GM23338 (cell line): ENCODE measurements around the gene RAB3GAP1. TPM values are rescaled to one million over a fixed set of nuclear protein-coding genes. Genes with fewer than 3 reads are reported as not detected.

Experiments
- ATAC-seq: fragments of 200-7000 bp; cut with Tn5 transposase; 3 replicates; pipeline ENCODE4 v1.9.1; 2020
- DNase-seq: peaks from one replicate; pipeline ENCODE4 v3.0.0-alpha.2; 2015; ENCODE audit warnings: low spot score
- H2AFZ ChIP-seq: fragments of 200-600 bp; sonication (generic); 2 replicates; pipeline ENCODE4 v1.8.0; 2016; ENCODE audit warnings: antibody characterized with exemption, mild to moderate bottlenecking, moderate library complexity
- H3F3A ChIP-seq: fragments of 200-600 bp; sonication (generic); replicated peaks from 2 replicates; pipeline ENCODE4 v1.8.0; 2017; ENCODE audit warnings: antibody characterized with exemption, mixed run types, low read depth
- H3K27ac ChIP-seq: fragments of 200-600 bp; sonication (generic); 2 replicates; pipeline ENCODE4 v1.6.1; 2016; ENCODE audit warnings: low read depth
- H3K27me3 ChIP-seq: fragments of 200-600 bp; sonication (generic); 2 replicates; pipeline ENCODE4 v1.8.0; 2016; ENCODE audit warnings: mild to moderate bottlenecking, mixed run types, moderate library complexity; ENCODE audit not compliant: insufficient read depth
- H3K36me3 ChIP-seq: fragments of 200-600 bp; sonication (generic); 2 replicates; pipeline ENCODE4 v1.8.0; 2016; ENCODE audit warnings: mild to moderate bottlenecking; ENCODE audit not compliant: insufficient read depth
- H3K4me1 ChIP-seq: fragments of 200-600 bp; sonication (generic); 2 replicates; pipeline ENCODE4 v1.8.0; 2016; ENCODE audit warnings: mild to moderate bottlenecking, moderate library complexity; ENCODE audit not compliant: insufficient read depth
- H3K4me2 ChIP-seq: fragments of 200-600 bp; sonication (generic); 2 replicates; pipeline ENCODE4 v1.7.1; 2017; ENCODE audit warnings: mixed run types
- H3K4me3 ChIP-seq: fragments of 200-600 bp; sonication (generic); 2 replicates; pipeline ENCODE4 v1.6.1; 2016; ENCODE audit warnings: mixed run types
- H3K79me2 ChIP-seq: fragments of 200-600 bp; sonication (generic); replicated peaks from 2 replicates; pipeline ENCODE4 v1.8.0; 2017; ENCODE audit warnings: mild to moderate bottlenecking; ENCODE audit not compliant: insufficient read depth
- H3K9me2 ChIP-seq: fragments of 200-600 bp; sonication (generic); 2 replicates; pipeline ENCODE4 v1.8.0; 2017; ENCODE audit not compliant: insufficient read depth
- H4K20me1 ChIP-seq: fragments of 200-600 bp; sonication (generic); replicated peaks from 2 replicates; pipeline ENCODE4 v1.8.0; 2017; ENCODE audit warnings: mild to moderate bottlenecking; ENCODE audit not compliant: insufficient read depth
- H3K27ac Mint-ChIP-seq: 2 replicates; pipeline ENCODE4 v1.8.0; 2020; ENCODE audit warnings: inconsistent platforms, mild to moderate bottlenecking, moderate library complexity, mixed read lengths
- H3K27me3 Mint-ChIP-seq: 3 replicates; pipeline ENCODE4 v1.8.0; 2022; ENCODE audit warnings: low read depth, mild to moderate bottlenecking, moderate library complexity, mixed read lengths, inconsistent platforms; ENCODE audit not compliant: insufficient read depth, poor library complexity
- H3K36me3 Mint-ChIP-seq: 3 replicates; pipeline ENCODE4 v1.8.0; 2021; ENCODE audit warnings: low read depth, mild to moderate bottlenecking, inconsistent platforms, moderate library complexity, mixed read lengths
- H3K4me1 Mint-ChIP-seq: 3 replicates; pipeline ENCODE4 v1.8.0; 2020; ENCODE audit warnings: mild to moderate bottlenecking, inconsistent platforms, mixed read lengths
- H3K4me3 Mint-ChIP-seq: 3 replicates; pipeline ENCODE4 v1.8.0; 2021; ENCODE audit warnings: moderate library complexity, mild to moderate bottlenecking, inconsistent platforms, mixed read lengths
- H3K9me3 Mint-ChIP-seq: 3 replicates; pipeline ENCODE4 v1.8.0; 2020; ENCODE audit warnings: moderate library complexity, mild to moderate bottlenecking, inconsistent platforms, mixed read lengths
- CREB1 ChIP-seq: fragments of 250-450 bp; sonication (Bioruptor Pico); IDR thresholded peaks from 2 replicates; pipeline ENCODE4 v1.5.0; 2020; ENCODE audit warnings: low read depth, mild to moderate bottlenecking, moderate library complexity
- EZH2 ChIP-seq: fragments of 200-600 bp; sonication (generic); IDR thresholded peaks from one replicate; pipeline ENCODE4 v1.8.0; 2017; ENCODE audit warnings: antibody characterized with exemption, mild to moderate bottlenecking, low read depth; ENCODE audit not compliant: unreplicated experiment
- EZH2phosphoT487 ChIP-seq: fragments of 200-600 bp; sonication (generic); IDR thresholded peaks from one replicate; pipeline ENCODE4 v1.8.1; 2018; ENCODE audit warnings: antibody characterized with exemption; ENCODE audit not compliant: unreplicated experiment
- POLR2AphosphoS5 ChIP-seq: IDR thresholded peaks from 2 replicates; pipeline ENCODE4 v1.6.1; 2016; ENCODE audit warnings: antibody characterized with exemption, low read depth
- REST ChIP-seq: IDR thresholded peaks from one replicate; pipeline ENCODE4 v1.6.1; 2018; ENCODE audit warnings: antibody characterized with exemption; ENCODE audit not compliant: unreplicated experiment
- STAT1 ChIP-seq: IDR thresholded peaks from one replicate; pipeline ENCODE4 v1.6.1; 2016; ENCODE audit warnings: antibody characterized with exemption; ENCODE audit not compliant: unreplicated experiment
- ZNF331 ChIP-seq: fragments of 250-450 bp; sonication (Bioruptor Pico); IDR thresholded peaks from 2 replicates; pipeline ENCODE4 v1.5.0; 2020; ENCODE audit warnings: low read depth, mild to moderate bottlenecking, moderate library complexity
- polyA plus RNA-seq: library from polyadenylated mRNA; unstranded; fragments of >200 nt; fragmentation: Nextera tagmentation; extraction: Ambion mirVana; gene quantifications from 2 replicates; pipeline ENCODE4 v1.2.1, GENCODE V29; 2016
- total RNA-seq: library from RNA; depleted of rRNA; stranded (reverse); fragments of >200 nt; shearing (Covaris generic); gene quantifications from 2 replicates; pipeline ENCODE4 v1.2.3, GENCODE V29; 2014
- TF ChIP-seq, protein P1 (sequence below): IDR thresholded peaks from 2 replicates; pipeline ENCODE4 v1.6.1; 2016; ENCODE audit warnings: antibody characterized with exemption
- TF ChIP-seq, protein P2 (sequence below), 2 experiments: fragments of 200-600 bp in 1 of 2; sonication (generic) in 1 of 2; conservative IDR thresholded peaks; 2 replicates each; pipeline versions ENCODE4 v1.5.1 to v1.6.1; 2016 to 2017; ENCODE audit warnings: antibody characterized with exemption in 2 of 2, low read depth in 2 of 2, mild to moderate bottlenecking in 2 of 2, moderate library complexity in 1 of 2
- TF ChIP-seq, protein P3 (sequence below): fragments of 250-450 bp; sonication (Bioruptor Pico); IDR thresholded peaks from 2 replicates; pipeline ENCODE4 v1.5.0; 2020; ENCODE audit warnings: mild to moderate bottlenecking, moderate library complexity

The RAB3GAP1 gene
- total and polyA plus RNA-seq, 2 experiments from 2014 or later: 22.5 to 40.4 TPM

- no peaks in the 10 kb centered on the region for H3K4me1 Mint-ChIP-seq
- H3K36me3 Mint-ChIP-seq: no peaks in the 10 kb centered on the region
- Histone ChIP-seq H3K36me3 (no peaks in the 10 kb centered on the region), H3K27ac (no peak overlapping the region), H3K4me1 (no peaks in the 10 kb centered on the region), H3K9me2 (no peaks in the 10 kb centered on the region), H4K20me1 (no peaks in the 10 kb centered on the region), H3F3A (no peaks in the 10 kb centered on the region), H3K79me2 (no peaks in the 10 kb centered on the region), H3K4me3 (no peak overlapping the region), H2AFZ (no peak overlapping the region), H3K27me3 (no peaks in the 10 kb centered on the region), H3K4me2 (no peak overlapping the region)
- TF ChIP-seq REST (no peak), POLR2AphosphoS5 (no peak), EZH2phosphoT487 (no peak), ZNF331 (no peak), EZH2 (no peak), CREB1 (CRISPR knock-in tag) (no peak), STAT1 (no peak)
- TF ChIP-seq, protein P1, sequence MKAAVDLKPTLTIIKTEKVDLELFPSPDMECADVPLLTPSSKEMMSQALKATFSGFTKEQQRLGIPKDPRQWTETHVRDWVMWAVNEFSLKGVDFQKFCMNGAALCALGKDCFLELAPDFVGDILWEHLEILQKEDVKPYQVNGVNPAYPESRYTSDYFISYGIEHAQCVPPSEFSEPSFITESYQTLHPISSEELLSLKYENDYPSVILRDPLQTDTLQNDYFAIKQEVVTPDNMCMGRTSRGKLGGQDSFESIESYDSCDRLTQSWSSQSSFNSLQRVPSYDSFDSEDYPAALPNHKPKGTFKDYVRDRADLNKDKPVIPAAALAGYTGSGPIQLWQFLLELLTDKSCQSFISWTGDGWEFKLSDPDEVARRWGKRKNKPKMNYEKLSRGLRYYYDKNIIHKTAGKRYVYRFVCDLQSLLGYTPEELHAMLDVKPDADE: no peak
- TF ChIP-seq, protein P2, sequence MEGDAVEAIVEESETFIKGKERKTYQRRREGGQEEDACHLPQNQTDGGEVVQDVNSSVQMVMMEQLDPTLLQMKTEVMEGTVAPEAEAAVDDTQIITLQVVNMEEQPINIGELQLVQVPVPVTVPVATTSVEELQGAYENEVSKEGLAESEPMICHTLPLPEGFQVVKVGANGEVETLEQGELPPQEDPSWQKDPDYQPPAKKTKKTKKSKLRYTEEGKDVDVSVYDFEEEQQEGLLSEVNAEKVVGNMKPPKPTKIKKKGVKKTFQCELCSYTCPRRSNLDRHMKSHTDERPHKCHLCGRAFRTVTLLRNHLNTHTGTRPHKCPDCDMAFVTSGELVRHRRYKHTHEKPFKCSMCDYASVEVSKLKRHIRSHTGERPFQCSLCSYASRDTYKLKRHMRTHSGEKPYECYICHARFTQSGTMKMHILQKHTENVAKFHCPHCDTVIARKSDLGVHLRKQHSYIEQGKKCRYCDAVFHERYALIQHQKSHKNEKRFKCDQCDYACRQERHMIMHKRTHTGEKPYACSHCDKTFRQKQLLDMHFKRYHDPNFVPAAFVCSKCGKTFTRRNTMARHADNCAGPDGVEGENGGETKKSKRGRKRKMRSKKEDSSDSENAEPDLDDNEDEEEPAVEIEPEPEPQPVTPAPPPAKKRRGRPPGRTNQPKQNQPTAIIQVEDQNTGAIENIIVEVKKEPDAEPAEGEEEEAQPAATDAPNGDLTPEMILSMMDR (conservative IDR thresholded peaks at IDR 0.05; ENCODE audit: low read depth in 2 of 2): no peak
- no peak overlapping the region for H3K27ac Mint-ChIP-seq
- no peak for ATAC-seq
- H3K4me3 Mint-ChIP-seq: no peak overlapping the region
- DNase-seq: no peak
- H3K9me3 Mint-ChIP-seq: no peaks in the 10 kb centered on the region
- H3K27me3 Mint-ChIP-seq: no peaks in the 10 kb centered on the region
Observed at GRCh38 chr2:135203944-135204343, 151.9 kb downstream of the RAB3GAP1 start.

DNA sequence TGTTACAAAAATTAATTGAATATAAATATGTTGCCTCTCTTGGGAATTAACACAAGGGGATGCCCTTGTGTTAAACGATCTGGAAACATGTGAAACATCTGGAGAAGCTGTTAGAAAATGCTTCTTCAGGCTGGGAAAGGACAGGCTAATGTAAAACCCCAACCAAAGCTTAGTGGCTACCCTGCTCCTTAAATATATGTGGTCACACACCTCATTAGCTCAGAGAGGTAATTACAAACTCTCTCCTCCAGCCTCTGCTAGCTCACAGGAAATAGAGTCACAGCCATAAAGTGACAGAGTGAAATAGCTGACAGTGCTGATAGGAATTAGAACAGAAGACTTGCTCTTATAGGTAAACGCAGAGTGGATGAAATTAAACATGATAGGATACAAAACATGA, 155.9 kb downstream of the RAB3GAP1 start:
- no peaks in the 10 kb centered on the region for H3K9me2 ChIP-seq
- Mint-ChIP-seq H3K36me3 (no peaks in the 10 kb centered on the region), H3K4me3 (no peak overlapping the region), H3K4me1 (peaks cover 14% of the 10 kb centered on the region), H3K27ac (no peak overlapping the region), H3K9me3 (no peaks in the 10 kb centered on the region), H3K27me3 (no peaks in the 10 kb centered on the region)
- no peak for DNase-seq
- no peak overlapping the region for H3K4me3 ChIP-seq
- no peak overlapping the region; the same call in 1 of the 2 replicates for H3K27ac ChIP-seq
- H4K20me1 ChIP-seq: no peaks in the 10 kb centered on the region
- no peak for ATAC-seq
- H3K27me3 ChIP-seq: no peaks in the 10 kb centered on the region
- peaks cover 12% of the 10 kb centered on the region for H3K4me1 ChIP-seq
- no peaks in the 10 kb centered on the region for H3F3A ChIP-seq
- H3K79me2 ChIP-seq: no peaks in the 10 kb centered on the region
- H2AFZ ChIP-seq: no peak overlapping the region
- no peaks in the 10 kb centered on the region for H3K36me3 ChIP-seq
- H3K4me2 ChIP-seq: no peak overlapping the region
- TF ChIP-seq ZNF331: no peak
- TF ChIP-seq, protein P3, sequence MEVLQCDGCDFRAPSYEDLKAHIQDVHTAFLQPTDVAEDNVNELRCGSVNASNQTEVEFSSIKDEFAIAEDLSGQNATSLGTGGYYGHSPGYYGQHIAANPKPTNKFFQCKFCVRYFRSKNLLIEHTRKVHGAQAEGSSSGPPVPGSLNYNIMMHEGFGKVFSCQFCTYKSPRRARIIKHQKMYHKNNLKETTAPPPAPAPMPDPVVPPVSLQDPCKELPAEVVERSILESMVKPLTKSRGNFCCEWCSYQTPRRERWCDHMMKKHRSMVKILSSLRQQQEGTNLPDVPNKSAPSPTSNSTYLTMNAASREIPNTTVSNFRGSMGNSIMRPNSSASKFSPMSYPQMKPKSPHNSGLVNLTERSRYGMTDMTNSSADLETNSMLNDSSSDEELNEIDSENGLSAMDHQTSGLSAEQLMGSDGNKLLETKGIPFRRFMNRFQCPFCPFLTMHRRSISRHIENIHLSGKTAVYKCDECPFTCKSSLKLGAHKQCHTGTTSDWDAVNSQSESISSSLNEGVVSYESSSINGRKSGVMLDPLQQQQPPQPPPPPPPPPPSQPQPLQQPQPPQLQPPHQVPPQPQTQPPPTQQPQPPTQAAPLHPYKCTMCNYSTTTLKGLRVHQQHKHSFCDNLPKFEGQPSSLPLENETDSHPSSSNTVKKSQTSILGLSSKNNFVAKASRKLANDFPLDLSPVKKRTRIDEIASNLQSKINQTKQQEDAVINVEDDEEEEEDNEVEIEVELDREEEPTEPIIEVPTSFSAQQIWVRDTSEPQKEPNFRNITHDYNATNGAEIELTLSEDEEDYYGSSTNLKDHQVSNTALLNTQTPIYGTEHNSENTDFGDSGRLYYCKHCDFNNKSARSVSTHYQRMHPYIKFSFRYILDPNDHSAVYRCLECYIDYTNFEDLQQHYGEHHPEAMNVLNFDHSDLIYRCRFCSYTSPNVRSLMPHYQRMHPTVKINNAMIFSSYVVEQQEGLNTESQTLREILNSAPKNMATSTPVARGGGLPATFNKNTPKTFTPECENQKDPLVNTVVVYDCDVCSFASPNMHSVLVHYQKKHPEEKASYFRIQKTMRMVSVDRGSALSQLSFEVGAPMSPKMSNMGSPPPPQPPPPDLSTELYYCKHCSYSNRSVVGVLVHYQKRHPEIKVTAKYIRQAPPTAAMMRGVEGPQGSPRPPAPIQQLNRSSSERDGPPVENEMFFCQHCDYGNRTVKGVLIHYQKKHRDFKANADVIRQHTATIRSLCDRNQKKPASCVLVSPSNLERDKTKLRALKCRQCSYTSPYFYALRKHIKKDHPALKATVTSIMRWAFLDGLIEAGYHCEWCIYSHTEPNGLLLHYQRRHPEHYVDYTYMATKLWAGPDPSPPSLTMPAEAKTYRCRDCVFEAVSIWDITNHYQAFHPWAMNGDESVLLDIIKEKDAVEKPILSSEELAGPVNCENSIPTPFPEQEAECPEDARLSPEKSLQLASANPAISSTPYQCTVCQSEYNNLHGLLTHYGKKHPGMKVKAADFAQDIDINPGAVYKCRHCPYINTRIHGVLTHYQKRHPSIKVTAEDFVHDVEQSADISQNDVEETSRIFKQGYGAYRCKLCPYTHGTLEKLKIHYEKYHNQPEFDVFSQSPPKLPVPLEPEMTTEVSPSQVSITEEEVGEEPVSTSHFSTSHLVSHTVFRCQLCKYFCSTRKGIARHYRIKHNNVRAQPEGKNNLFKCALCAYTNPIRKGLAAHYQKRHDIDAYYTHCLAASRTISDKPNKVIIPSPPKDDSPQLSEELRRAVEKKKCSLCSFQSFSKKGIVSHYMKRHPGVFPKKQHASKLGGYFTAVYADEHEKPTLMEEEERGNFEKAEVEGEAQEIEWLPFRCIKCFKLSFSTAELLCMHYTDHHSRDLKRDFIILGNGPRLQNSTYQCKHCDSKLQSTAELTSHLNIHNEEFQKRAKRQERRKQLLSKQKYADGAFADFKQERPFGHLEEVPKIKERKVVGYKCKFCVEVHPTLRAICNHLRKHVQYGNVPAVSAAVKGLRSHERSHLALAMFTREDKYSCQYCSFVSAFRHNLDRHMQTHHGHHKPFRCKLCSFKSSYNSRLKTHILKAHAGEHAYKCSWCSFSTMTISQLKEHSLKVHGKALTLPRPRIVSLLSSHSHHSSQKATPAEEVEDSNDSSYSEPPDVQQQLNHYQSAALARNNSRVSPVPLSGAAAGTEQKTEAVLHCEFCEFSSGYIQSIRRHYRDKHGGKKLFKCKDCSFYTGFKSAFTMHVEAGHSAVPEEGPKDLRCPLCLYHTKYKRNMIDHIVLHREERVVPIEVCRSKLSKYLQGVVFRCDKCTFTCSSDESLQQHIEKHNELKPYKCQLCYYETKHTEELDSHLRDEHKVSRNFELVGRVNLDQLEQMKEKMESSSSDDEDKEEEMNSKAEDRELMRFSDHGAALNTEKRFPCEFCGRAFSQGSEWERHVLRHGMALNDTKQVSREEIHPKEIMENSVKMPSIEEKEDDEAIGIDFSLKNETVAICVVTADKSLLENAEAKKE (CRISPR knock-in tag): no peak
